K562 (cell line): Measurements from ENCODE around the gene SEPTIN12. TPM values are rescaled to one million over a fixed set of nuclear protein-coding genes. Genes with fewer than 3 reads are reported as not detected.

Source experiments
- ATAC-seq: fragments of 200-7000 bp; cut with Tn5 transposase; 3 replicates; pipeline ENCODE4 v1.9.1; 2020; ENCODE audit warnings: moderate library complexity
- BruUV-seq: library from RNA; stranded (reverse); fragments of 400-500 nt; replicated peaks from 2 replicates; lab custom pipeline; 2021; lab: Mats Ljungman, UMichigan
- CTCF ChIA-PET: fragments of 300-600 bp; formaldehyde crosslinking; extraction: SDS; loops from one replicate; lab custom pipeline; 2021; ENCODE audit warnings: low intra/inter-chr PET ratio; lab: Yijun Ruan, JAX
- POLR2A ChIA-PET: fragments of 300-600, 350-650 bp; sonication (Branson Sonifier 250); formaldehyde crosslinking; extraction: SDS; loops from one replicate; lab custom pipeline; 2021; ENCODE audit warnings: antibody characterized with exemption, inconsistent platforms; lab: Yijun Ruan, JAX
- DNase-seq, 4 experiments: peaks; one replicate each; pipeline versions ENCODE4 v3.0.0 to v3.0.0-alpha.2; 2011 to 2018; ENCODE audit warnings: low spot score in 3 of 4, mixed read lengths in 3 of 4; ENCODE audit errors: extremely low read depth in 1 of 4
- FAIRE-seq: peaks from 2 replicates; lab custom pipeline; 2011; peaks lifted over from hg19 to GRCh38; lab: Jason Lieb, UNC
- H2AFZ ChIP-seq: 2 replicates; pipeline ENCODE4 v1.6.0; 2011; ENCODE audit warnings: low read depth, low read length, control low read depth, inconsistent platforms
- H3K27ac ChIP-seq: fragments of 200-600 bp; 3 replicates; pipeline ENCODE4 v1.8.0; 2011; ENCODE audit warnings: low read depth, mild to moderate bottlenecking, control low read depth, inconsistent platforms, low read length, moderate library complexity, mixed read lengths; ENCODE audit errors: extremely low read depth
- H3K27me3 ChIP-seq, 2 experiments: fragments of 300-600 bp in 1 of 2; 2 replicates in 1 of 2; 3 replicates in 1 of 2; pipeline versions ENCODE4 v1.6.0 to v1.8.0; 2011; ENCODE audit warnings: inconsistent platforms in 2 of 2, low read length in 2 of 2, mild to moderate bottlenecking in 1 of 2, mixed read lengths in 1 of 2, moderate library complexity in 1 of 2; ENCODE audit not compliant: control insufficient read depth in 2 of 2, insufficient read depth in 2 of 2
- H3K36me3 ChIP-seq: fragments of 300-600 bp; 3 replicates; pipeline ENCODE4 v1.8.0; 2011; ENCODE audit warnings: mild to moderate bottlenecking, low read length, inconsistent platforms; ENCODE audit not compliant: control insufficient read depth, insufficient read depth
- H3K4me1 ChIP-seq, 2 experiments: fragments of 200-600 bp in 1 of 2; replicated peaks in 1 of 2; 2 replicates in 1 of 2; 3 replicates in 1 of 2; pipeline versions ENCODE4 v1.5.1 to v1.8.0; 2011; ENCODE audit warnings: inconsistent platforms in 2 of 2, low read length in 2 of 2, mild to moderate bottlenecking in 1 of 2, mixed read lengths in 1 of 2, moderate library complexity in 1 of 2; ENCODE audit not compliant: control insufficient read depth in 2 of 2, insufficient read depth in 2 of 2
- H3K4me2 ChIP-seq: 2 replicates; pipeline ENCODE4 v1.6.1; 2011; ENCODE audit warnings: low read length, control low read depth, inconsistent platforms, mixed read lengths; ENCODE audit not compliant: insufficient read depth
- H3K4me3 ChIP-seq: fragments of 200-600 bp; sonication (generic), shearing (Covaris generic); 2 replicates; pipeline ENCODE4 v1.5.1; 2016; ENCODE audit warnings: control low read depth, inconsistent platforms
- H3K79me2 ChIP-seq: fragments of 200-600 bp; 3 replicates; pipeline ENCODE4 v1.8.0; 2011; ENCODE audit warnings: low read length, inconsistent platforms; ENCODE audit not compliant: control insufficient read depth, insufficient read depth
- H3K9ac ChIP-seq, 2 experiments: 2 replicates each; pipeline versions ENCODE4 v1.6.0 to v1.6.1; 2011; ENCODE audit warnings: low read depth in 2 of 2, low read length in 2 of 2, control low read depth in 1 of 2, inconsistent platforms in 1 of 2, mild to moderate bottlenecking in 1 of 2, mixed read lengths in 1 of 2; ENCODE audit not compliant: insufficient read depth in 1 of 2
- H3K9me1 ChIP-seq: one replicate; pipeline ENCODE4 v1.6.0; 2011; ENCODE audit warnings: inconsistent platforms, mild to moderate bottlenecking, low read length, moderate library complexity; ENCODE audit not compliant: control insufficient read depth, insufficient read depth
- H3K9me3 ChIP-seq: replicated peaks from 2 replicates; pipeline ENCODE4 v1.5.1; 2011; ENCODE audit warnings: low read depth, low read length, inconsistent platforms; ENCODE audit not compliant: control insufficient read depth, insufficient read depth
- H4K20me1 ChIP-seq: replicated peaks from 2 replicates; pipeline ENCODE4 v1.6.1; 2011; ENCODE audit warnings: low read length, inconsistent platforms, mixed read lengths; ENCODE audit not compliant: control insufficient read depth, insufficient read depth
- JUND ChIP-seq, 2 experiments: IDR thresholded peaks; 2 replicates in 1 of 2; 3 replicates in 1 of 2; pipeline ENCODE4 v1.6.1; 2011; ENCODE audit warnings: borderline replicate concordance in 2 of 2, low read depth in 2 of 2, low read length in 2 of 2, improper control_type of control experiment in 1 of 2, missing biosample characterization in 1 of 2, missing genetic modification characterization in 1 of 2, missing genetic modification reagents in 1 of 2
- NCOR1 ChIP-seq: fragments of 450-650 bp; IDR thresholded peaks from 2 replicates; pipeline ENCODE4 v1.6.1; 2016; ENCODE audit warnings: mild to moderate bottlenecking, moderate library complexity
- RBM14 ChIP-seq: fragments of 200-400 bp; formaldehyde crosslinking; IDR thresholded peaks from 2 replicates; pipeline ENCODE4 v1.6.1; 2018; ENCODE audit warnings: low read depth, mild to moderate bottlenecking, low read length, moderate library complexity, borderline replicate concordance; ENCODE audit not compliant: insufficient read depth
- SMAD3 ChIP-seq: fragments of 450-650 bp; formaldehyde crosslinking; conservative IDR thresholded peaks from 2 replicates; pipeline ENCODE4 v1.4.0; 2020; ENCODE audit warnings: mild to moderate bottlenecking
- TEAD1 ChIP-seq, 2 experiments: fragments of 450-650 bp in 1 of 2; sonication (generic) in 1 of 2; formaldehyde crosslinking; IDR thresholded peaks; 2 replicates each; pipeline versions ENCODE4 v1.4.0 to v1.8.0; 2020 to 2022; ENCODE audit warnings: mild to moderate bottlenecking in 2 of 2, missing genetic modification reagents in 1 of 2
- TRIM28 ChIP-seq: fragments of 450-650 bp; IDR thresholded peaks from 2 replicates; pipeline ENCODE4 v1.6.1; 2017
- XRCC3 ChIP-seq: fragments of 450-650 bp; IDR thresholded peaks from 2 replicates; pipeline ENCODE4 v1.6.1; 2017; ENCODE audit warnings: mild to moderate bottlenecking, moderate library complexity
- ZNF316 ChIP-seq: fragments of 450-650 bp; IDR thresholded peaks from 2 replicates; pipeline ENCODE4 v1.6.1; 2016
- WGBS: fragments of 100-300 bp; shearing (Covaris generic); methylation state at CpG from one replicate; pipeline ENCODE4 v1.1.6; 2016; ENCODE audit warnings: low coverage, mixed read lengths; ENCODE audit not compliant: insufficient coverage; ENCODE audit errors: missing lambda C conversion rate; 5-methylcytosine and 5-hydroxymethylcytosine counted together
- in situ Hi-C: fragments of 300-500 bp; cut with MboI; formaldehyde crosslinking; loops from 4 replicates; pipeline ENCODE4 v1.15.0; 2018; ENCODE audit warnings: inconsistent platforms, mixed read lengths
- intact Hi-C: fragments of 100-400 bp; cut with micrococcal nuclease; formaldehyde crosslinking; loops from 2 replicates; pipeline ENCODE4 v1.14.2; 2022
- polyA plus RNA-seq, 8 experiments: library from polyadenylated mRNA; depleted of rRNA in 4 of 8; stranded (reverse) in 5 of 8; unstranded in 3 of 8; fragments of >200 nt; fragmentation: Nextera tagmentation in 2 of 8; fragmentation: Illumina TruSeq in 1 of 8; extraction: Ambion mirVana in 2 of 8; extraction: Trizol in 1 of 8; gene quantifications; 2 replicates each; pipeline versions ENCODE4 v1.2.1 to v1.2.3, GENCODE V29; 2011 to 2014; ENCODE audit warnings: inconsistent platforms in 1 of 8, missing spikeins in 1 of 8
- total RNA-seq, 7 experiments: library from RNA; depleted of rRNA in 6 of 7; stranded (reverse); fragments of >200 nt in 6 of 7; fragmentation: Illumina TruSeq in 2 of 7; extraction: Trizol in 2 of 7; gene quantifications; 2 replicates each; pipeline versions ENCODE4 v1.2.1 to v1.2.3, GENCODE V29; 2011 to 2021; ENCODE audit warnings: low replicate concordance in 1 of 7

Gene SEPTIN12
- total and polyA plus RNA-seq, 9 of the 15 experiments (the other 6 are each of a cell fraction or from before 2014, with no cell fraction given) = not detected

DNA sequence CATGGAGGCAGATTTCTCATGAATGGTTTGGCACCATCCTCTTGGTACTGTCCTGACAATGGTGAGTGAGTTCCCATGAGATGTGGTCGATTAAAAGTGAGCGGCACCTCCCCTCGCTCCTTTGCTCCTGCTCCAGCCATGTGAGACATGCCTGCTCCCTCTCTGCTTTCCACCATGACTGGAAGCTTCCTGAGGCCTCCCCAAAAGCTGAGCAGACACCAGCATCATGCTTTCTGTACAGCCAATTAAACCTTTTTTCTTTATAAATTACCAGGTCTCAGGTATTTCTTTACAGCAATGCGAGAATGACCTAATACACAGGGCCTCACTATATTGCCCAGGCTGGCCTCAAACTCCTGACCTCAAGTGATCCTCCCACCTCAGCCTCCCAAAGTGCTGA, 33.3 kb downstream of the SEPTIN12 start:
- H3K9me3 ChIP-seq = peaks cover 11% of the 10 kb centered on the region
- intact Hi-C loops = no loop called here
- DNase-seq (no peak), ATAC-seq (no peak), FAIRE-seq (no peak)
- peaks cover 0 to 2% of the 10 kb centered on the region in 2 experiments; a peak in 1 of 5 replicates for H3K4me1 ChIP-seq
- H4K20me1 ChIP-seq = no peaks in the 10 kb centered on the region
- ChIA-PET POLR2A (interaction anchor here (1.6 to 2.2 kb wide), 2 partner anchors 11 to 14 kb away, joined by 4 to 9 read pairs; no protein-coding TSS in a partner anchor), CTCF (no interaction called here)
- no peak overlapping the region for H3K27ac ChIP-seq
- no peaks in the 10 kb centered on the region for H3K27me3 ChIP-seq
- H2AFZ ChIP-seq = no peak overlapping the region
- H3K9ac ChIP-seq = no peak overlapping the region
- no peaks in the 10 kb centered on the region for H3K9me1 ChIP-seq
- H3K79me2 ChIP-seq = no peaks in the 10 kb centered on the region; the same call in 2 of the 3 replicates
- no peak overlapping the region for H3K4me2 ChIP-seq
- no peak overlapping the region for H3K4me3 ChIP-seq
- TF ChIP-seq NCOR1 (no peak), TEAD1 (CRISPR knock-in tag; IDR thresholded peaks at IDR 0.05) (no peak), TRIM28 (0 out of 2 replicates have a peak, but pooled peaks have one; percentile 48), ZNF316 (peak; percentile 76), SMAD3 (CRISPR knock-in tag) (no peak), JUND (IDR thresholded peaks at IDR 0.05; ENCODE audit: borderline replicate concordance, low read depth, low read length) (no peak), JUND (tag; IDR thresholded peaks at IDR 0.05; ENCODE audit: borderline replicate concordance, low read depth, low read length) (no peak), XRCC3 (0 out of 2 replicates have a peak, but pooled peaks have one; percentile 22), RBM14 (no peak)
- TF ChIP-seq, all 486 proteins: peak for 3
- no TSS peak for BruUV-seq
- in situ Hi-C loops = no loop called here
- WGBS = 95% methylated on average over 4 of the region's 4 CpGs
- H3K36me3 ChIP-seq = peaks cover 75% of the 10 kb centered on the region
